Daoy (cell line): Measurements from ENCODE around the gene RORC. TPM values are rescaled to one million over a fixed set of nuclear protein-coding genes. Genes with fewer than 3 reads are reported as not detected.
"Not testable (repeated sequence)": the region's sequence is repeated elsewhere in the genome, so short reads cannot be mapped to it uniquely, and the experiment has no call there.

ENCODE experiments used
- DNase-seq: peaks from one replicate; pipeline ENCODE4 v3.0.0-alpha.2; 2015; ENCODE audit warnings: low read depth
- total RNA-seq: library from RNA; depleted of rRNA; stranded (reverse); fragments of >200 nt; shearing (Covaris generic); gene quantifications from 2 replicates; pipeline ENCODE4 v1.2.3, GENCODE V29; 2014; rRNA removed

The RORC gene
- total RNA-seq, 1 experiment from 2014 or later, result not detected

- DNase-seq, result no peak
These were observed 57.2 kb downstream of the RORC start for GRCh38 chr1:151774256-151774922.

DNA sequence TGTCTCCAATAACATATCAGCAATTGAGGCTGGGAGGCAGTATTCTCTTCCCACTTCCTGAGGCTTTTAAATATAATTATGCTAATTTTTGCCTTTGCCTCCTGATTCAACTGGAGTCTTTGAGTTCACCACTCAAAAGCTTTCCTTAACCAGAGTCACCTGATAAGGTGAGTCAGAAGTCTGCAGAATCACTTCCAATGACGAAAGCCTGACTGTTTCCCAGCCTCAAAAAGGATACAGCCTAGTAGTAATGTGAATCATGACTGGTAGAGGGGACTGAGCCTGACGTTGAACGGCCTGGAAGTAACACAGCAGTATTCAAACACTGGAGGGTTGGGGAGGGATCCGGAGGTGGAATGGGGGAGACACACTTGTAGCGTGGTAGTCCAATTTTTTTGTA is 57.9 kb downstream of the RORC start:
- peak; percentile 69 for DNase-seq

- DNase-seq, result not testable (repeated sequence)
These were observed 62.3 kb downstream of the RORC start for GRCh38 chr1:151769270-151769669.

DNA sequence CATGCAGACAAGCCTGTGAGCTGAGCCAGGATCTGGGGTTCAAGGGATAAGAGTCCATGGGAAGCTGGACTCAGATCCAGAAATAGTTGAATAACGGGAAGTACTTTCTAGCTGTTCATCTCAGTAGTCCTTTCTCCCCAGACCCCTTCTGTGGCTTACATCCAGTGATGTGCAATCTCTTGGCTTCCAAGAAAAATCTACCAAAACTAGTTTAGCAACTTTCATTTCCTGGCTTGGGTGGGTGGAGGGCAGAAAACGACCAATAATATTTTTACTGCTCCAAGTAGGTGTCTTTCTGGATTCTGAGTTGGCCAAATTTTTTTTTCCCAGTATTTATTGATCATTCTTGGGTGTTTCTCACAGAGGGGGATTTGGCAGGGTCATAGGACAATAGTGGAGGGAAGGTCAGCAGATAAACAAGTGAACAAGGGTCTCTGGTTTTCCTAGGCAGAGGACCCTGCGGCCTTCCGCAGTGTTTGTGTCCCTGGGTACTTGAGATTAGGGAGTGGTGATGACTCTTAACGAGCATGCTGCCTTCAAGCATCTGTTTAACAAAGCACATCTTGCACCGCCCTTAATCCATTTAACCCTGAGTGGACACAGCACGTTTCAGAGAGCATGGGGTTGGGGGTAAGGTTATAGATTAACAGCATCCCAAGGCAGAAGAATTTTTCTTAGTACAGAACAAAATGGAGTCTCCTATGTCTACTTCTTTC is 63.1 kb downstream of the RORC start:
- not testable (repeated sequence) for DNase-seq

- DNase-seq, result peak; percentile 5
These were observed 67.6 kb downstream of the RORC start for GRCh38 chr1:151763990-151764389.

- DNase-seq, result peak; percentile 89
These were observed 68.4 kb downstream of the RORC start, which contains the start of gene MRPL9 for GRCh38 chr1:151762941-151763921. MRPL9 (minus strand) TSS chr1:151763496; CDS start chr1:151763479, 17 bp downstream.

- DNase-seq, result peak; percentile 21
These were observed 70.8 kb downstream of the RORC start for GRCh38 chr1:151760597-151761385.

- DNase-seq, result no peak
These were observed 72.4 kb downstream of the RORC start for GRCh38 chr1:151759241-151759640.

- peak; percentile 26 for DNase-seq
These were observed 75.3 kb downstream of the RORC start for GRCh38 chr1:151756291-151756690.

Other genes starting within 250 kb of the RORC start
- 13.2 and 25.3 TPM in 2 replicates for gene SNX27, start 219.8 kb downstream of the RORC start, total RNA-seq
- gene CELF3, start 115.0 kb downstream of the RORC start, total RNA-seq, result 0.11 TPM in 1 of 2 replicates, not detected in the other
- not detected in 2 replicates for gene RIIAD1, start 110.3 kb downstream of the RORC start, total RNA-seq
- 197 and 249 TPM in 2 replicates for gene MRPL9, start 68.3 kb downstream of the RORC start, total RNA-seq
- gene TDRKH, start 41.3 kb downstream of the RORC start, total RNA-seq, result 12.6 and 13.8 TPM in 2 replicates
- not detected in 2 replicates for gene LINGO4, start 26.4 kb downstream of the RORC start, total RNA-seq
- gene C2CD4D, start 8.0 kb upstream of the RORC start, total RNA-seq, result not detected in 2 replicates
- gene THEM5, start 21.9 kb upstream of the RORC start, total RNA-seq, result not detected in 2 replicates
- 15.1 and 31.0 TPM in 2 replicates for gene THEM4, start 77.7 kb upstream of the RORC start, total RNA-seq
- 68.5 and 77.3 TPM in 2 replicates for gene S100A10, start 162.1 kb upstream of the RORC start, total RNA-seq
- 289 and 308 TPM in 2 replicates for gene S100A11, start 205.2 kb upstream of the RORC start, total RNA-seq